HG03103 (cell line): ENCODE data around the gene THOP1.

Experiments used
- ATAC-seq: cut with Tn5 transposase; IDR thresholded peaks from one replicate; pipeline ENCODE4 v1.9.1; 2021; ENCODE audit warnings: low read depth; ENCODE audit not compliant: unreplicated experiment

Gene THOP1

GRCh38 chr19:2846180-2846894 is 61.0 kb downstream of the THOP1 start:
- ATAC-seq, result no peak

DNA sequence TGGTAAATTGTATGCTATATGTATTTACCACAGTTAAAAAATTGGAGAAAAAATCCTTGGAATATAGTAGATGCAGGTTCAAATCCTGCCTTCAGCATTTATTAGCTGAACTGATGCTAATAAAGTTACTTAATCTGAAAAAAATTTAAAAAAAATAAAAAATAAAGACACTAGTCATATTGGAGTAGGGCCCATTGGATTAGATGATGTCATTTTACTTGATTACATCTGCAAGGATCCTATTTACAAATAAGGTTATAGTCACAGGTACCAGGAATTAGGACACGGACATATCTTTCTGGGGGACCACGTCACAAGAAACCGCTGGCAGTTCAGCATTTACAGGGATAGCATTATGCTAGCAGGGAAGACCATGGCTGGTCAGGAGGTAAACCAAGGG is 62.2 kb downstream of the THOP1 start:
- ATAC-seq, result no peak

DNA sequence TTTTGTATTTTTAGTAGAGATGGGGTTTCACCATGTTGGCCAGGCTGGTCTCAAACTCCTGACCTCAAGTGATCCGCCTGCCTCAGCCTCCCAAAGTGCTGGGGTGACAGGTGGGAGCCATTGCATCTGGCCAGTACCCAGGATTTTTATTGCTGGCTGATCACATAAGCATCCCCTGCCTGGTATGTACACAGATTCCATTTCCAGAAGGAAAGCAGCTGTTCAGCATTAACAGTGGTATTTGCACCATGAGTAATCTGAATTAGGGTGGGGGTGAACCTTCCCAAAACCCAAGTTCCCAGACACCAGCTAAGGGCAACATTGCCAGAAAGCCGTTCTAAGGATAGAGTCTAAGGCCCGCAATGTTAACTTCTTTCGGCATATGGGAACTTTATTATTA is 63.3 kb downstream of the THOP1 start:
- no peak for ATAC-seq

DNA sequence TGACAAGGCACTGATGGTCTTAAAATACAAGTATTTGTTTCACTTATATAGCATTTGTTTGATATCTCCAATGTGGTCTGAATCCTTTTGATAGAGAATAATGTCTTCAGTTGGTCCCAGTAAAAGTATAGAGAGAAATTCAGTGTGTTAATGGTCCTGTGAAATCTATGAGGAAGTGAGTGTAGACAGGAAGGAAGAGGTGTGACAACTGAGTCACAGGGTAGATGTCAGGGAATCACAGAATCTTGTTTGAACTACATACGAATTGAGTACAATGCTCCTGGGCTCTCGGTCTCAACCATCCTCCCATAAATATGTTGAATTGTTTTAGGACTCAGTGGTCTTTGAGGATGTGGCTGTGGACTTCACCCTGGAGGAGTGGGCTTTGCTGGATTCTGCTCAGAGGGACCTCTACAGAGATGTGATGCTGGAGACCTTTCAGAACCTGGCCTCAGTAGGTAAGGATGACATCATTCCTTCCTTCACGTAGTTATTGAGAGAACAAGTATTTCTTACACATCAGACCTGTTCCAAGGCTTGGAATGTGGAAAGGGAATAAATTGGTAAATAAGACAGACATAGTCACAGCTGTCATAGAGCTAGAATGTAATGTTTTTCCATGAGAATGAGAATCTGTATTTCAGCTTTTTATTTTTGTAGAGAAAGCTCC is 65.1 kb downstream of the THOP1 start:
- no peak for ATAC-seq

DNA sequence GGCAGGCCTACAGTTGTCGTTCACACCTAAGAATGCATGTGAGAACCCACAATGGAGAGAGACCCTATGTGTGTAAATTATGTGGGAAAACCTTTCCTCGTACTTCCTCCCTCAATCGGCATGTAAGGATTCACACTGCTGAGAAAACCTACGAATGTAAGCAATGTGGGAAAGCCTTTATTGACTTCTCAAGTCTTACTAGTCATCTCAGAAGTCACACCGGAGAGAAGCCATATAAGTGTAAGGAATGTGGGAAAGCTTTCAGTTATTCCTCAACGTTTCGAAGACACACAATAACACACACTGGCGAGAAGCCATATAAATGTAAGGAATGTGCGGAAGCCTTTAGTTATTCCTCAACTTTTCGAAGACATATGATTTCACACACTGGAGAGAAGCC is 67.3 kb downstream of the THOP1 start:
- no peak for ATAC-seq

DNA sequence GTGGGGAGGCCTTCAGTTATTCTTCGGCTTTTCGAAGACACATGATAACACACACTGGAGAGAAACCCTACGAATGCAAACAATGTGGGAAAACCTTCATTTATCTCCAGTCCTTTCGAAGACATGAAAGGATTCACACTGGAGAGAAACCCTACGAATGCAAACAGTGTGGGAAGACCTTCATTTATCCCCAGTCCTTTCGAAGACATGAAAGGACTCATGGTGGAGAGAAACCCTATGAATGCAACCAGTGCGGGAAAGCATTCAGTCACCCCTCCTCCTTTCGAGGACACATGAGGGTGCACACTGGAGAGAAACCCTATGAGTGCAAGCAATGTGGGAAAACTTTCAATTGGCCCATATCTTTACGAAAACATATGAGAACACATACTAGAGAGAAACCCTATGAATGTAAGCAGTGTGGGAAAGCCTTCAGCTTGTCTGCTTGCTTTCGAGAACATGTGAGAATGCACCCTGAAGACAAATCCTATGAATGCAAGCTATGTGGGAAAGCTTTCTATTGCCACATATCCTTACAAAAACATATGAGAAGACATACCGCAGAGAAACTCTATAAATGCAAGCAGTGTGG is 67.8 kb downstream of the THOP1 start:
- ATAC-seq, result no peak

GRCh38 chr19:2854849-2855248 is 69.5 kb downstream of the THOP1 start:
- ATAC-seq, result no peak

GRCh38 chr19:2856457-2857050 is 71.3 kb downstream of the THOP1 start:
- ATAC-seq, result no peak

DNA sequence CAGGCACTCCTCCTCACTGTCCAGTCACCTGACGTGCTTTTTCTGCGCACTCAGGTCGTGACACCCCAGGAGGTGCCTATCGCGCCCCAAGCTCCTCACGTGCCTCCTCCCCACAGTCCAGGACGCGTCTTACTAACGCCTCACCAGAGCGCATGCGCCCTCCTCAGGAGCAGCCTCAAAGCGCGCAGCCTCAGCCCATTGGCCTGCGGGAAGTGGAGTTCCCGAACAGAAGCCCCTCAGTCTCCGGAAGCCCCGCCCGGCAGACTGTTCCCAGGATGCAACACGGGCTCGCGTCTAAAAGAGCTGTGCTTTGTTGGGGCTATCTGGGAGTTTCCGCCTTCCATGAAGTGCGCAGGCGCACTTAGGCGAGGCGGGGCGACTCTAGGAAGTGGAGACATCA is 73.6 kb downstream of the THOP1 start:
- ATAC-seq, result no peak

GRCh38 chr19:2863816-2864215 is 78.5 kb downstream of the THOP1 start:
- no peak for ATAC-seq
